ENCODE results near the gene ACADSB.
A peak's percentile ranks its signal among the peaks of the same experiment; 100 is the strongest.

Gene ACADSB

DNA sequence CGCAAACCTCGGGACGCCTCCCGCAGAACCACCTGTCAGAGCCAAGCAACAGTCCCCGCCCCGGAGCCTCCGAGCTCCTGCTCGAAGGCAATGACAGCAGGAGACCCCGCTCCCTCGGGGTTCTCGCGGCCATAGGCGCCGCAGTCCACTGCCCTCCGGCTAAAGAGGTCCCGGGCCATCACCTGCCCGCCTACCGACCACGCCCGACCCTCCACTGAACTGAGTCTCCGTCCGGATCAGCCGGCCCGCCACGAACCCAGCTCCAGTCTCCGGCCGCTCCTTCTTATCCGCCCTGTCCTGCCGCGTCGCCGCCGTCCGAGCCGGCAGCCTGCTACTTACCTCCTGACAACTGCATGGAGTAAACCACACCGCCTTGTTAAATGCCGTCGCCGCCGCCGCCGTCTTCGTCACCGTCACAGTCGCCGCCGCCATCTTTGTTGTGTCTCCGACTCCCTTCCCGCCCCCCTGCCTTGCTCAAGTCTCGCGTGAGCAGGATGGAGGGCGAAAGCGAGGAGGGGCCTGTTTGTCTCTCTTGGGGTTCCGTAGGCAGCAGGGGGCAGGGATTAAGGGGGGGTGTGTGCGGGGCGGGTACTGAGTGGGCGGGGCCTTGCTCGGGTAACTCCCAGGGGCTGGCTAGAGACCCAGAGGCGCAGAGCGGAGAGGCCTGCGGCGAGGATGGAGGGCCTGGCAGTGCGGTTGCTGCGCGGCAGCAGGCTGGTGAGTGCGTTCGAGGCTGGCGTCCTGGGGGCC is at the start of gene ACADSB, which contains the start of gene IKZF5:
Gene ACADSB (plus strand): TSS at position 652 of the 750 bp plus-strand sequence. CDS start 24 bp downstream, at position 676.
Gene IKZF5 (minus strand): TSS at position 441 of the 750 bp plus-strand sequence. CDS start 10,170 bp downstream, outside the sequence.
- peak; percentile 78 for DNase-seq

DNA sequence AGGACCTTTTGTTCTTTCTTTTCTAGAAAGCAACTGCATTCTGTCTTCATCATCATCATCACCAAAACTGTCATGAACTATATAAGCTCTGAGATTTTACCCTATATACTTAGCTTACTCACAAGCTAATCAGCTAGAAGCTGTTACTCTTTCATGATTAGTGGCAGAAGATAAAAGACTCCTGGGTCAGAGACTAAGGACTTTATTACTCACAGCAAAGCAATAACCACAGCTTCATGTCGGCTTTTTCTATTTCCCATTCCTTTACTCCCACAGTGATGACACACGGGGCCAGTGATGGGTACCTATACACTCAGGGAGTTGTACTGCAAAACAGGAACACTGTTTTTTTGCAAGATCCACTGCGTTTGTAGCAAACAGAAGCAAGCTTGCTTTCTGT is 46.4 kb upstream of the ACADSB start:
- DNase-seq: no peak

DNA sequence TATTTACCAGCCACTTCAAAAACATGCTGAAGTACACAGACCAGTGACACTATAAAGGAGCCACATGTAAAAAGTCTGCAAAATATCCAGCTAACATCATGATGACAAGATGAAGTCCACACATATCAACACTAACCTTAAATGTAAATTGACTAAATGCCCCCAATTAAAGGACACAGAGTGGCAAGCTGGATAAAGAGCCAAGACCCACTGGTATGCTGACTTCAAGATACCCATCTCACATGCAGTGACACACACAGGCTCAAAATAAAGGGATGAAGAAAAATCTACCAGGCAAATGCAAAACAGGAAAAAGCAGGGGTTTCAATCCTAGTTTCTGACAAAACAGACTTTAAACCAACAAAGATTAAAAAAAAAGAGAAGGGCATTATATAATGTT is 41.9 kb upstream of the ACADSB start:
- no peak for DNase-seq

DNA sequence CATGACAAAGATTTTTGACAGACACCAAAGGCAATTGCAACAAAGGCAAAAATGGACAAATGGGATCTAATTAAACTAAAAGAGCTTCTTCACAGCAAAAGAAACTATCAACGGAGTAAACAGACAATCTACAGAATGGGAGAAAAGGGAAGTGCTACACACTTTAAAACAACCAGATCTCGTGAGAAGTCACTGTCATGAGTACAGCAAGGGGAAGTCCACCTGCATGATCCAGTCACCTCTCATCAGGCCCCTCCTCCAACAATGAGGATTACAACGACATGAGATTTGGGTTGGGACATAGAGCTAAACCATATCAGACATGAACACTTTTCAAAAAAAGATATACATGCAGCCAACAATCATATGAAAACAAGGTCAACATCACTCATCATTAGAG is 40.1 kb upstream of the ACADSB start:
- DNase-seq: no peak

DNA sequence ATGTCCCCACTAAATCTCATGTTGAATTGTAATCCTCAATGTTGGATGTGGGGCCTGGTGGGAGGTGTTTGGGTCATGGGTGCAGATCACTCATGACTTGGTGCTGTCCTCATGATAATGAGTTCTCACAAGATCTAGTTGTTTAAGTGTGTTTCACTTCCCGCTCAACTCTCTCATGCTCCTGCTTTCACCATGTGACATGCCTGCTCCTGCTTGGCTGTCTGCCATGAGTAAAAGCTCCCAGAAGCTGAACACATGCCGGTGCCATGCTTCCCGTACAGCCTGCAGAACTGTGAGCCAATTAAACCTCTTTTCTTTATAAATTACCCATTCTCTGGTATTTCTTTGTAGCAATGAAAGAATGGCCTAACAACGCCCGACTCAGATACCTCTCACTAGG is 34.8 kb upstream of the ACADSB start:
- DNase-seq: no peak

DNA sequence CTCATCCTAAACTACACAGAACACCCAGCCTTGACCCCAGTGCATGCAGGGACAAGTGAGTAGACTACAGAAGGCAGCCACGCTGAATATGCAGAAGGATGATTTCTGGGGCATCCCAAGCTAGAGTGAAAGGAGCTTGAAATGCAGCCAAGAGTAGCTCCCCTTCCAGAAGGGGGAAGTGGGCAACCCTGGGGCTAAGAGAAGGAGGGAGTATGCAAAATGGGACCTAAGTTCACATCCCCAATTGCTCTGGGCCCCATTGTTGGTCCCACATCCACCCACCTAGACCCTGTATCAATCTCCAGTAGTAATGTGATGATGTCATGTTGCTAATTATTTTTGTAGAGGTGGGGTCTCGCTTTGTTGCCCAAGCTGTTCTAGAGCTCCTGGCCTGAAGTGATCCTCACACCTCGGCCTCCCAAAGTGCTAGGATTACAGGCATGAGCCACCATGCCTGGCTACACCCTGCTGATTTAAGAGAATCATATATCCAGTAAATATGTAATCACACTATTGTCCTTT is 34.2 kb upstream of the ACADSB start:
- DNase-seq: no peak

DNA sequence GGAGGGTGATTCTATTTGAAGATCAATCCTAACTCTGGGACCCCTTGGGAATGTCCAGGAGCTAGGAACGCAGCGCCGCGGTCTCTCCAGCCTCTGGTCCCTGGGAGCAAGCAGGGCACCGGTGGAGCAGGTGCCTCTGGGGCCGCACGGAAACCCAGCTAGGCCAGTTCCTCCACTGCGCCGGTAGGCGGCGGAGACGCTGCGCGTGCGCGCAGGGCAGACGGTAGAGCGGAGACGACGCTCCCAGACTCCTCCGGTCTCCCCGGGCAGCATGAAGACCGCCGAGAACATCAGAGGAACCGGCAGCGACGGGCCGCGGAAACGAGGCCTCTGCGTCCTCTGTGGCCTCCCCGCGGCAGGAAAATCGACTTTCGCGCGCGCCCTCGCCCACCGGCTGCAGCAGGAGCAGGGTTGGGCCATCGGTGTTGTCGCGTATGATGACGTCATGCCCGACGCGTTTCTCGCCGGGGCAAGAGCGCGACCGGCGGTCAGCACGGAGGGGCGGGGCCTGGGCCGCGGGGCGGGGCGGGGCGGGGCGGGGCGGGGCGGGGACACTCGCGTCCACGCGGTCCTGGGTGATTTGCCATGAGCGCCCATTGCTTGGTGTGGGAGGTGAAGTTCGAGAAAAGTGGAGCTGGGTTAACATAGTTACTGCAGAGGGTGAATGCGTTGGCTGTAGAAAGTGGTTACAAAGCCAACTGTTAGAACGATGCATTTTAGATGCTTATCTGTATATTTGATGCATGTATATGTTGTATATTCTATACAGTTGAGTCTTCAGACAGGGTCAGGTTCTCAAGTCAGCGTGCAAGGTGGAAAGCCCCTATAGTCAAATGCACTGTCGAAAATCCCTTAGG is 28.4 kb upstream of the ACADSB start, which contains the start of gene PSTK:
Gene PSTK (plus strand): TSS at position 193 of the 857 bp plus-strand sequence. CDS start 79 bp downstream, at position 272.
- DNase-seq: peak; percentile 44

DNA sequence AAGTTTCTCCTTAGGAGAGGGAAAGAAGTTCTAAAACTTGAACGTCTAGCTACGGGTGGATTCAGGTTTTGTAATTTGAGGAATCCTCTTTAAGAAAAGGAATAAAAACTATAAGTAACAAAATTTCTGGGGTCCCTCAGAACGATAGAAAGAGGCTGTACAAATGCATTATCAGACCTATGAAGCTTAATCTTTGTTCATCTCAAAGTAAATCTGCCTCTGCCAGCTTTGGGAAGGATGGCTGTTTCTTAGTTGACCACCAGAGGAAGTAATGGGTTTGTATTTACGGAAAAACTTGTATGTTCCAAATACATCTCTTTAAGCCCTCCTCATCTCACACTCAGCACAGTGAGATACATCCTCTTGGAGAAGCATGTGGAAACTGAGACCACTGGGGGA is 27.7 kb upstream of the ACADSB start:
- DNase-seq: no peak

DNA sequence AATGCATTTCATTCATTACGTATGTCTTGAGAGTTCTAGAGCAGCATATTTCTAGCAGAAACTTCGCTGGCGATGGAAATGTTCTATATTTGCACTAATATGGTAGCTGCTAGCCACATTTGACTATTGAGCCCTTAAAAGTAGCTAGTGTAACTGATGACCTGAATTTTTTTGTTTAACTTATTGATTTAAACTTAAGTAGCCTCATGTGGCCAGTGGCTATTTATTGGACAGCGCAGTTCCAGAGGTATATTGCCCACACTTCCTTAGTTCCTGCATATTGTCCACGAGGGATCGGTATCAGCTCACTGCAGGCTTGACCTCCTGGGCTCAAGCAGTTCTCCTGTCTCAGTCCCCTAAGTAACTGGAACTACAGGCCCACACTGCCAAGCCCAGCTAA is 24.9 kb upstream of the ACADSB start:
- no peak for DNase-seq

DNA sequence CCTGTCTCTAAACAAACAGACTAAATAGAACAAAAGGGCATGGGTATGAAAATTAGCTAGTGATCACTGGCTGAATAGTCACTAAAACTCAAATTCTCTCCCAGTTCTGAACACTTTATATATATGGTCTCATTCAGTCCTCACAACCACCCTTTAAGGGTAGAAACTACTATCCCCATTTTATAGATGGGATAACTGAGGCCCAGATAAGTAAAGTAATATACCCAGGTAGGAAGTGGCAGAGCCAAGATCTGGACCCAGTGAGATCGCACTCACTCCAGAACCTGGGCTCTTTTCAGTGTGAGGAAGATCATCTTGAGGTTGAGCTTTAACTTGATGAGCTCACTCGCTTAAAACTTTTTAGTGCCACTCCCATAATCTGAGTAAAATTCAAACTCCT is 24.1 kb upstream of the ACADSB start:
- no peak for DNase-seq

DNA sequence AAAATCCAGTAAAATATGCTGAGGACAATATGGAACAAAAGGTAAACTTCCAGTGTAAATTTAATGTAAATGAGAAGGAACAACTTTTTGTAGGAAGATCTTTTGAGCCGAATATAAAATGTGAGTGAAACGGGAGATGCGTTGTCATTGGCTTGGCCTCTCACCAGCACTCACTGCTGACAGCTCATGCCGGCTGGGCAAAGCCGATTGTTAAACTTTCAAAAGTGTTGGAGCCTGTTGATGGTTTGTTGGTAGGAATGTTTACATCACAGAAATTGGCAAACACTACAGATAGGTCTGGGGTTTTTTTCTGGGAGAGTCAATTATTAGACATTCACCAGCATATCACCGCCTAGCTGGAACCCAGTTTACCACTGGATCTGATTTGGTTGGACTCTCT is 22.5 kb upstream of the ACADSB start:
- DNase-seq: no peak

DNA sequence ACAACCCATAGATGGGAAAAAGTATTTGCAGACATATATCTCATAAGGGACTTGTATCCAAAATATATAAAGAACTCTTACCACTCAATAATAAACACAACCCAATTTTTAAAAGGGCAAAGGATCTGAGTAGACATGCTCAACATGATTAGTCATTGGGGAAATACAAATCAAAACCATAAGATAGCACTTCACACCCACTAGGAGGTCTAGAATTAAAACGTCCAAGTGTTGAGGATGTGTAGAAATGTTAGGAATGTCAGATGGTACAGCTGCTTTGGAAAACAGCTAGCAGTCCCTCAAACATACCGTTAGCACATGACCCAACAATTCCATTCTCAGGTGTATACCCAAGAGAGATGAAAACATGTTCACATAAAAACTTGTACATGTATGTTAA is 20.3 kb upstream of the ACADSB start:
- no peak for DNase-seq

DNA sequence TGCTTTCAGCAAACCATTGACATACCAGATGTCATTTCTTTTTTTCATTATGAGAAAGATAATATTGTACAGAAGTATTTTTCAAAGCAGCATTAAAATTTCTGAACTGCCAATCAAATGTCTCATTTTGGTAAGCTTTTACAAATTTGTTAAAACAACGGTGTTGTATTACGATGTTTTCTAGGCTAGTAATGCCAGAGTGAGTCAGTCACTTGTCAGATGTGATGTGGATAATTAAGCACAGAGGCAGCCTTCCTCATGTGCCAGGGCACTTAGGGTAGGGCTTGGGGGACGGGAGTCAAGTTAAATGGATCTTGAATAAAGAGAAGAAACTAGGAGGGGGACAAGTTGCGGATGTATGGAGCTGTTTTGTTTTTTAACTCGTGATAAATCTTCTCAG is 18.5 kb upstream of the ACADSB start:
- no peak for DNase-seq

DNA sequence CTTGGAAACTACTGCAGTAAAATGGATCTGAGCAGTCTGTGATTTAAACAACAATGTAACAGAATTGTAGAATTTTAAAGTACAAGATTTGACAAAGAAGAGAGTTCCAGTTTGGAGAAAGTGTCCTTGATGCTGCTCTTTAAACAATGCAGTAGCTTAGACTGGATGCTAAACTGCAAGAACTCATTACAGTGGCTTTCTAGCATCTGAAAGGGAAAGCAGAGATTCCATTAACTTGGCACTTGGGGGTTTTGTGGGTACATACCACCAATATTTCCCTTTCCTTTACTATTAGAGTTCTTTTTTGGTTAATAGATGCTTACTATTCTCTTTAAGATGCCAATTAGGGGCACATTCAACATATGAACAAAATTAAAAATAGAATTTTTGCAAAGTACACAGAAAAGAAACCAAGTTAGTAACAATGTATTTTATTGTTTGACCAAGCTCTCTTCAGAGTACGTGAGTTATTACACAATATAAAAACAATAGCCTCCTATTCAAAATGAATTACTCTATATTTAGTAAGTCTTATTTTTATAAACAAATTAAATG is 16.7 kb upstream of the ACADSB start:
- no peak for DNase-seq

DNA sequence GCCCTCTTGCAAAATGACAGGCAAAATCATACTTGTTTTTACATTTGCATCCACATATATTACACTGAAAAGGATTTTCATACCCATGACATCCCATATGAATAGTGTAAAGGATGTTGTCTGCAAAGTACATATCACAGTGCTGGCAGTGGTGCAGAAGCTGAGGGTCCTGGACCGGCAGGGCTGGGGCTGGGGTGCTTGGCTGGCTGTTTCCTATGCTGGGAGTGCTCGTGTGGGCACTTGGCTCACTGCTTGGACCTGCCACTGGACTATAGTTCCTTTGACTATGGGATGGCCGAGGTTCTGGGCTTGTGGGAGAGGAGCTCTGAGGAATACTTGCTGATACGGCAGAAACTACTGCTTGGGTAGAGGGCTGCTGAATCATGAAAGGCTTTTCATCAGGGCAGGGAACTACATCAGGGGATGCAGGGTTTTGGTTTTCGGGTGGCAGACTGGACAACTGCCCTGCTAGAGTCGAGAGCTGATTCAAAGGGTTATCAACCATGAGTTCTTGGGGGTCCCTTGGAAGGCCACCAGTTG is 14.9 kb upstream of the ACADSB start:
- no peak for DNase-seq

DNA sequence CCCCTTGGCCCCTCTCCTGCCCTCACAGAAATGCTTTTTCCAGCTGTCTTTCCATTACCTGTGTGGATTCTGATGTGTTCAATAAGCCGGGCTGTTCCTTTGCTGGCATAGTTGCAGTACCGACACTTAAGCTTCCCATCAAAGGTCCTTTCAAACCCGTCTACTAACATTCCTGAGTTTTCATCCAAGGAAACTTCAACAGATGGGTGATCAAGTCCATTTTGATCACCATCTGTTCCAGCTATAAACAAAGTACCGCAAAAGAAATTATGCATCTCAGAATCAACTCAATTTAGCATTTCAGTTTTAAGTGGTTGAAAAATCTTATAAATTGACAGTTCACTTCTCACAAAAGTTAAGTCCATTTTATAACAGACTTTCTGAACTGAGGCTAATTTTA is 12.9 kb upstream of the ACADSB start:
- DNase-seq: no peak

DNA sequence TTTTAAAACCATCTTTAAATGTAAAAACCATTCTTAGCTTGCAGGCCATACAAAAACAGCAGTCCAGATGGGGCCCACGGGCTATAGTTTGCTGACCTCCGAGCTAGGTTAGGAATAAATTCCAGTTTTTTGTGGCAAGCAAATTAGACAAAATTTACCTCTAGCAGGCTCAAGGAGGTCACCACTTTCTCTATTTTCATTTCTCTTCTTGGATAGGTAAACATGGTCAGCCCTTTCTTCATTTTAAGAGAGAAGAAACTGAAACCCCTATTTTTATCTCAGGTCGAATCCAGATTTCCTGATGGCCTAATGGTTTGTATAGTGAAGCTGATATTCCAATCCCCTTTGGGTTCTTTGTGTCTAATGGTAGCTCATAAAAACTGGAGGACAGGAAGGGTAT is 10.9 kb upstream of the ACADSB start:
- DNase-seq: no peak

DNA sequence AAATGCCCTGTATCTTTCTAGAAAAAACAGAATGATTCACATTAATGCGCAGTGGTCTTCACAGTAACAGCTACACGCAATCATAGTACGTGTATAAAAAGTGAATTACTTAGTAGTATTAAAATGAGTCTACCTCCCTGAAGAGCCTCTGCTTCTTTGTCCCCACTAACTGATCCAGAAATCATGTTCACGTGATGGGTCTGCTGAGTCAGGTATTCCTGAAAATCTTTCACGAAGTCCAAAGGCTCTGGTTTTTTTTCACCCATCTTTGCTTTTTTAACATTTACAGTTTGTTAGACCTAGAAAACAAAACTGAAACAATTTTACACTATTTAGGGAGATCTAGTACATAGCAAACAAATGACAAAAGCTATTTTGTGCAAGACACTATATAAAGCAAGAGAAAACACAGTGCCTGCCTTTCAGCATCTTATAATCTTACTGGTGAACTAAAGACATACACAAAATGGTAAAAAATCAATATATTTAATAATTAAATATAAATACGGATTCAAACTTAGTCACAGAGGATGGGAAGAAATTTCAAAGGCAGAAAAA is 10.4 kb upstream of the ACADSB start:
- DNase-seq: no peak

DNA sequence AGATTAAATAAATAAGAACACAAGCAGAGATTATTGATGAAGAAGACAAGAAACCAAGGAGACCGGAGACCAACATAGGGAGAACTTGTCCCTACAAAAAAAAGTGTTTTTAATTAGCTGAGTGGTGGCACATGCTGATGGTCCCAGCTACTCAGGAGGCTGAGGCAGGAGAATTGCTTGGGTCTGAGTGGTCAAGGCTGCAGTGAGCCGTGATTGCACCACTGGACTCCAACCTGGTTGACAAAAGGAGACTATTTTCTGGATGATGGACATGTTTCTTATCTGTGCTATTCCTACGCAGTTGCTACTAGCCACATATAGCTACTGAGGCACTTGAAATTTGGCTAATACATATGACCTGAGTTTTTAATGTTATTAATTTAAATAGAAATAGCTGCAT is 9.9 kb upstream of the ACADSB start:
- DNase-seq: no peak

DNA sequence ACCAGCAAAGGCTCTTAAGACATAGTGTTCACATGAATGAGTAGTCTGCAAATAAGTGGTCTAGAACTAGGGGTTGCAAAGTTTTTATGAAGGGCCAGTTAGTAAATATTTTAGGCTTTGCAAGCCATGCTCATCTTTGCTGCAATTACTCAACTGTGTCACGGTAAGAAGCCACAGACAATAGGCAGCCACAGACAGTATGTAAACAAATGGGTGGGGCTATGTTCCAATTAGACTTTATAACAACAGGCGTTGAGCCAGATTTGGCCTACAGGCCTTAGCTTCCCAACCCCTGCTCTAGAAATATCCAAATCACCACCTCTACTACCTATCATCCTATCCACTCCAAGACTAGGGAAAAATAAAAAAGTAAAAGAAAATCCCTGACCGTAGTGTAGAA is 9.5 kb upstream of the ACADSB start:
- no peak for DNase-seq

DNA sequence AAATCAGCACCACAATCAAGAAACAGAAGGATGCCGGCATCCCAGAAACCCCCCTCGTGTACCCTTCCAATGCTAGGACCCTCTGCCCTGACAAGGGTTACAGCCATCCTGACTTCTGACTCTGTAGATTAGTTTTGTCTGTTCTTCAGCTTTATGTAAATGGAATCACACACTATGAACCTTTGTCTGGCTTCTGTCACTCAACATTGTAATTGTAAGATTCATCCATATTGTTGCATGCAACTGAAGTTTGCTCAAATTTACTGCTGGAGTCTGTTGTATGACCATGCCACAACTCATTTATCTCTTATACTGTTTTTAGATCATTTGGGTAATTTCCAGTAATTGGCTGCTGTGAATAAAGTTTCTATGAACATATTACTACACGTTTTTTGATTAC is 8.7 kb upstream of the ACADSB start:
- no peak for DNase-seq

DNA sequence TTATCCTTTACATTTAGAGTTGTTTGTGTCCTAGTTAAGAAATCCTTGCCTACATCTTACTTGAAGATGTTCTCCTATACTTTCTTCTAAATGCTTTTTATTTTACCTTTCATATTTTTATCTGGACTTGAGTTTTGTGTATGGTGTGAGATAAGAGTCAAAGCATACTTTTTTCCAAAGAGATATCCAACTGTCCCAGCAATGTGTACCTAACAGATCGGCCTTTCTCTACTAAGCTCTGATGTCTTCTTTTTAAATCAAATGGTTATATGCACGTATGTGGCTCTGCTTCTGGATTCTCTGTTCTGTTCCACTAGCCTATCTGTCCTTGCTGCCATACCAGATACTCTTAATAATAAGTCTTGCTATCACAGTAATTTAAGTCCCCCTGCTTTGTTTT is 7.4 kb upstream of the ACADSB start:
- no peak for DNase-seq

DNA sequence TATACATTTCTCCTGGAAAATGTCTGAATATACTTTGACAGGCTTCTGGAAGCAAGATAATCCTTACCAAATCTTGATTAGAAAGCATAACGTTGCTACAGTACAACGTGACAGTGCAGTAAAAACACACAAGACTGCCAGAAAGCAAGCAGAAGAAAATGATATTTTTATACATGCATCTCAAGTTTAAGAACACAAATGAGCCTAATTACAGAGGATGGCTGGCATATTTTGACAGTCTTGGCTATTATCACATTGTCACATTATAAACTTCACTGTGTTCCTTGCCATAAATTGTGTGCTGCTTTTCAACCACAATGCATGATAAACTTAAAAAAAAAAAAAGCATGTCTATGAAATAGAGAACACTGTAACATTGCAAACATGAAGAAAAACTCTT is 4.5 kb upstream of the ACADSB start:
- no peak for DNase-seq

Data from DMS79 (cell line).